CD4-positive, alpha-beta T cell treated with Interleukin-4 for 1 hour (primary cell): Measurements from ENCODE around the gene AOPEP.

Experiments
- DNase-seq, 2 donors: peaks; one replicate each; pipeline ENCODE4 v3.0.0-alpha.2; 2020 to 2022

Gene AOPEP

DNA sequence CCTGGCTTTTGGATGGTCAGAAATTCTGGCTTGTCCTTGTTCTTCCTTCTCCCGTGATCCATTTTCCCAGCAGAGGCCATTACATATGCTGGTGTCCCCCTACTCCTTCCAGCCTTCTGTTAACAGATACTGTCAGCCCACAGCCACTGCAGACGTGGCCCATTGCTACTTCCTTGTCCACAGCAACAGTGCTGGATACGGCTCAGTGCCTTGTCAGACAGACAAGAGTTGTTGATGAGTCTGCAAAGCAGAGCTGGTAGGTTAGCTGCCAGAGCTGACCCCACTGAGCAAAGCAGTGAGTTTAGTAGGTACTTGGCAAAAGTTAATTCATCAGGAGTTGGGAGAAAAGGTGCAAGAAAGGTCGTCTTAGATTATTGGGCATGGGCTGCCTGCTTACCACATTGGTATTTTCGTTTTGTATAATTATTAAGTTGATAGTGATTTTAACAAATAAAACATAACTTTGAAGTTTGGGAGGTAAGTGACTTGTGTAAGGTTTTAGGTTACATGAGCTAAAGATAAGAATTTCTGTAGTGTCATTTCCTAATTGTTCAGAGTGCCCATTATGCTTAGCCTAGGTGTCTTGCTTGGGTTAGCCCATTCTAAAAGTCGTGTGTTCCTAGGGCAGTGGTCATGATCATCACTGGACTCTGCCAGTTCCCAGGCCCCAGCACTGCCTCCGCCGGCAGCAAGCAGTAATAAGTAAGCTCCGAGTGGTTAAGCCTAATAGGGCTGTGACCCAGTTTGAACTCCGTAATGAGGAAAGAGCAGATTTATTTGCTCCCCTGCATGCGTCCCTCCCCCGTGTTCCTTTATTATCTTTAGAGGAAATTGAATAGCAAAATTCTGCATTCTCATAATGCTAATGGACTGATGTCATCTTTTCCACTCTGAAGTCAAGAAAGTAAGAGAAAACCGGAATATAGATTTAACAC, 299.0 kb downstream of the AOPEP start:
- no peak for DNase-seq

DNA sequence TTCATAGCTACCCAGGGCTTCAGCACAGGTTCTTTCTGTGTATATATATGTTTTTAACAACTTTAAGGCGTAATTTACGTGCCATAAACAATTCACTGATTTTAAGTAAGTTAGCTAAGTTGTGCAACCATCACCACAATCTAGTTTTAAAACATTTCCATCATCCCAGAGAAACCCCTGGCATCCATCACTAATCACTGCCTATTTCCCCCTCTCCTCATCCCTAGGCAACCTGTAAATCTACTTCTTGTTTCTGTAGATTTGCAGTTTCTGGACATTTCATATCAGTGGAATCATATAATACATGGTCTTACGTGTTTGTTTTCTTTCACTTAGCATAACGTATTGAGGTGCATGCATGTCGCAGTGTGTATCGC, 299.6 kb downstream of the AOPEP start:
- DNase-seq, result no peak

DNA sequence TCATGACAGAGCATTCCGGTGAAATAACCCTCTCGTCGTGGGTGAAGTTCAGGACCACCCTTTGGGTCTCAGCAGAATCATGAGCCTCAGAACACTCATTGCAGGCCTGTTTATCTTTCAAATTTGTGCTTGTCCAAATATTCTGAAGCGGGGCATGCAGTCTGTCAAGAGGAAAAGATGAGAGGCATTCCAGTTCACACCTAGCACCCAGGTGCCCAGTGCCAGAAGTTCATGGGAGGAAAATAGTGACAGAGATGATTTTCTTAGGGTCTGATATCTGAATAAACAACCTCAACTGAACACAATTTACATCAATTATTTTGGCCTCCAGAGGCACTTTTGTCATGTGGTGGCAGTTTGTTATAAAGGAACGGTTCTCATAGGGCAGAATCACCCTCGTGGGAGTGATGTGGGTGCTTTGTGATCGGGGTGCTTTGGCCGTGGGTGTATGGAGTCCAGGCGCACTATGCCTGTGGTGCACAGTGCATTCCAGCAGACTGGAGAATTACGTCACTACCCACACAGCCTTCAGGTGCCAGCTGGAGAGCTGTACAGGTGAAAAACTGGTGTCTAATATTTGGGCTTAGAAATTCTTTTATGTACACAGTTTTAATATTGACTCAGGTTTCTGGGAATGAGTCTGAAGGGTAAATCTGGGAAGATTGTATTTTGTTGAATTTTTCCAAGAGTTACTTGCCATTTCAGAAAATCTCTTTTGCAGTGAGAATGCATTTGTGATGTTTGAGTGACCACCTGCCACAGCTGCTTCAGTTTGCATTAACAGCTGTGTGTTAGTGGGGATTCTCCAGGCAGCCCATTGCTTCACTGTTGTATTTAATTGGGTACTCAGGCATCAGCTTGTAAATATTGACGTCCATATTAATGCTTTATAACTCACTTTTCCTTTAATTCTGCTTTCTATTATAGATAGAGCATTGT, 301.7 kb downstream of the AOPEP start:
- DNase-seq, result no peak

DNA sequence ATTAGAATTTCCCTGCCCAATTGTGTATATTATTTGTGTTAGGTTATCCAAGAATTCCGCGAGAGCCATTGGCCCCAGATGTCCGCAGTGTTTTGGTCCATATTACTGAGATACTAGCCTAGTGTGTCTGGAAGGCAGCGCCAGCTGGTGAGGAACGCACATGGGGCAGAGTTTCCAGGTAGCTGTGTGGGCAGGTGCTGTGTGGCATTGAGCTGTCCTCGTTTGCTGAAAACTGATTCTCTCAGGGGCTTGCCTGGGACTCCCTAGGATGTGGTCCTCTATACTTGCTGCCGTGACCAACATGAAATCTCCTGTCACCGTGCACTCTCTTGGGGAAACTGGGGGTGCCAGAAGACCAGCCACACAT, 302.3 kb downstream of the AOPEP start:
- no peak for DNase-seq

DNA sequence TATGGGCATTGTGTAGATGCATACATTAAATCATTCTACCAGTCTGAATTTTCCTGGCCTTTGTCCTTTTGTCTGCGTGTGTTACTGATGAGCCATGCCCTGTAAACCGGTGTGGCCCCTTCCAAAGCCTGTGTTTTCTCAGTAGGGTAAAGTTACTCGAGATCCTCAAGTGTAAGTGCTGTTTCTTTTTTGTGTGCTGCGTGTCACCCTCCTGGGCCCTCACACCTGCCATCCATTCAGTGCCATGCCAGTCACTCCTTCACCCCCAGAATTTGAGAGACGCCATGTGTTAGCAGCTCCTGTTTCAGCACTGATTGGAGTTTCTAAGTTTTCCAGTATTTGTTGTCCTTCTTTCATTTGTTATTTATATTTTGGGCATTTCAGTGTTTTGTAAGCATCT, 302.8 kb downstream of the AOPEP start:
- DNase-seq, result no peak

DNA sequence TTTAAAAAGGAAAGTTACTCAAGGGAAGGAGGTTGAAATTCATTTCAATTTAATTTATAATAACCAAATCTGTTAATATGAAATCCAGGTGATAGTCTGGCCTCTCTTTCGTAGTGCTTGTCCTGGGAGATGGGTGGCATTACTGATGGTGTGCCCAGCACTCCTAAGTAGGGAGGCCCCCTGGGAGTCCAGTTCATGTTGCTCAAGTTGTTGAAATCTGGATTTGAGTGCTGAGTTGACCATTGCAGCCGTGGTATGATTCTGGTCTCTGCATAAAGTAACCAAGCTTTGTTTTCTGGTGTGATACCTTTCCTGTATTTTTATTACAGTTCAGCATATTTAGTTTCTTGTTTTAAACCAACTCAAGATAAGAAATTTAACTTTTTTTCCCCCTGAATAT, 303.2 kb downstream of the AOPEP start:
- no peak for DNase-seq

DNA sequence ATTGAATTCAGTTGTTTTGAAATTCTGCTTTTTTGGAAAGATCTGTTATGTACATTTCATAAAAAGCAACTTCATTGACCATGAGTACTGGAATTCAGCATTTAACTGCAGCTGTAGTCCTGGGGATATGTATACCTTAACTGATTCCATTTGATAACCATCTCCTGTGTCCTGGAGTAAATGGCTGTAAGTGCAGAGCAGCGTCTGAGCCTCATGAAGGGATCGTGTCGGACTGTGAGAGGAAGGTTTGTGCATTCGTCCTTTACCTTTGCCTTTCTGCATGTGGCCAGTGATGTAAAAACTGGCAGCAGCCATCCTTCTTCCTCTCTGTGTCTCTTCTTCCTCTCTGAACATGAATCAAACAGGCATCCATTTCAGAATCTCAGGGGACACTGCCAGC, 303.8 kb downstream of the AOPEP start:
- no peak for DNase-seq

DNA sequence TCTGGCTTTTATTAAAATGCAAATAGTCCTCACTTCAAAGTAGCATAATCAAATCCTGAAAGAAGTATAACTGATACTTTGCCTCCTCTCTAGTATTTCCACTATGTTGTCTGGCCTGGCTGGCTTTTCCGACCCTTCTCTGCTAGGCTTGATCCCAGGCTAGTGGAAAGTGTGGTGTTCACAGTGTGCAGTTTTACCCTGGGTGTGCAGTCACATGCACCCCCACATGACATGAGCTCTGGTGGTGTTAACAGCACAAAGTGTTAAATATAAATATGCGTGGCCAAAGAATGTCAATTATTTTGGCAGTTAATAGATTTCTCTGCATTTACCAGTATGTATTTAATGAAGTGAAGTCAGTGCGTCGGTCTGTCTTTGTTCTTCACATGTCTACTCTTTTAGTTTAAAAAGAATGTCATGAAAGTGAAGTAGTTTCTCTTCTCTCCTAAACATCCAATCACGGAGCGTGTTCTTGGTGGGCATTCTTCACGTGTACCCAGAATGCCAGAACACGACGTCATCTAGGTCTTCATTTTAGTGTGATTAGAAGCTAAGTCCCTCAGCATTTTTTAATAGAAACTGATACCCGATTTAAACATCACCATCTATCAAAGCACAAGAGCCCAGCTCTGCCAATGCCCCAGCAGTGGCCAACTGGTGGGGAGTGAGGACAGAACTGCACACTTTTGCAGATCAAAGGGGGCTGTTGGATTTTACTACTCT, 304.6 kb downstream of the AOPEP start:
- no peak for DNase-seq

DNA sequence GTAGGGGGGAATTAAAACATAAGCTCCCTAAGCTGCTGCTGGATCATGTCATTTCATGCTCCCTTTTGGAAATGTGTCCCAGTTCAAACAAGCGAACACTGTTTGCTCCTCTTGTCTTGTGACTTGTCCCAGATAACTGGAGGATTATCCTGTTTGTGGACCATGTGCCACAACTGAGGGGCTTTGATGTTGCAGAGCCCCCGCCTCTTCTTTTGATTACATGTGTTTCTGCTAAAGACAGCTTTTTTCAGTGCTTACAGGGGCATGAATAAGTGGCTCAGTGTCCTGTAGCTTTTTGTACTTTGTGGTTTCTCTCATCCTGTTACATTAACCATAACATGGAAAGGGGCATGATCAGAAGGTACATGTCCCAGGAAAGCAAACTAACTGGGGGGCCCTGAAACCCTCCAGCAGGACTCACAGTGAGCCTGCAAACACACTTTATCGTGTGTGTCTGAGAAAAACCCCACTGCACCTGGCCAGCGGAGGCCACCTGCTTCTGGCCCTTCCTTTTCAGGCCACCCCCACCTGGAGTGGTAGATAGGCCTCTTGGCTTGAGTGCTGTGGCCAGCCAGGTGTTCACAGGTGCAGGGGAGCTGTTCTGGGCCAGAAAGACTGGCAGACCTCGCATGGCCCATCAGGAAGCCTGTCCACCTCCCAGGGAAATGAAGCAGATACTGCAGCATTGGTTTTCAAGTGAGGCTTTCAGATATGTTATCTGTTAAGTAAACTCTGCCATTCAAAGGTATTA, 305.4 kb downstream of the AOPEP start:
- no peak for DNase-seq

DNA sequence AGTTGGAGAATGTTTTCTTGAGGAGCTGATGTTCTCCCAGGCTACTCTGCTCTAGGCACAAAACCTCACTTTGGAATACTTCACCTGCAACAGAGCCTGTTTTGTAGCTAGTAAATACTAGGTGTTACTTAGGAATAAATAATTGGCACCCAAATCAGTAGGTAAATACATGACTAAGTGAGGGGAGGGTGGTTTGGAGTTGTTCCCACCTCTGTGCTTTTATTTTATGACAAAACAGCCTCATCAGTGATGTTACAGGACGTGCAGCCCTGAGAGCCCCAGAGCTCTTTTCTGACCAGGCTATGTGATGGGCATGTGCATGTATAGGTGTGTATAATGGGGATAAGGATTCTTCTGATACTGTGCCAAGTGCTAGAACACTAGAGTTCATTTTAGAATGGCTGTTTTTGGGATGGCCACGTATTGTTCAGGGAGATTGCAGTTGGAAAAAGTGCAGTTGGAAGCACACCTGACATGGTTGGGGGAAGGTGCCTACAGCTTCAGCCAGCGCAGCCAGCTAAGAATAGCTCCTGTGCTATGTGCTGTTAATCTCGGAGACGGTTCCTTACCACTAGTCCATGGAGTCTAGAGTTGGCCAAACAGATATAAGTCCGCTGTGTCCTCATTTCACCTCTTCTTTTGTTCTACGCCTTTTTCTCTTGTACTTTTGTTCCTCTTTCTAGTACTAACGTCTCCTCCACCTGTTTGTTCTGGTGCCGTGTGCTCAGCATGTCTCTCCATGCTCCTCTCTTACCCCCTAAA, 306.3 kb downstream of the AOPEP start:
- DNase-seq, result no peak

DNA sequence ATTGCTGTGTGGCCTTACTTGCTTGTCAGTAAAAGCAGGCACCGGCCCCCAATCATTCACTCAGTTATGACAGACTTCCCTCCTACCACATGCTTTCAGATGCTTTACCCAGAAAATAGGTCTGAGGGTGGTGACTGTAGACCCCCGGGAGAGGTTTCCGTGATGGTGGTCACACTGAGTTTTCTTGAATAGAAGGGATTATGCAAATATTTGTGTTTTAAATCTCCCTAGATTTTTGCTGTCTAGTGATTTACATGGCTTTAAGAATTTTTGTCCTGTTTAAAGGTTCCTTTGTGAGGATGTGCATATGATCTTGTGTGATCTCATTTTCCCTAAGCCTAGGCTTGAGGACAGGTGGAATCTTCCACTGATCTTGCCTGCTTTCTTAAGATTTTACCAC, 309.3 kb downstream of the AOPEP start:
- DNase-seq, result no peak

DNA sequence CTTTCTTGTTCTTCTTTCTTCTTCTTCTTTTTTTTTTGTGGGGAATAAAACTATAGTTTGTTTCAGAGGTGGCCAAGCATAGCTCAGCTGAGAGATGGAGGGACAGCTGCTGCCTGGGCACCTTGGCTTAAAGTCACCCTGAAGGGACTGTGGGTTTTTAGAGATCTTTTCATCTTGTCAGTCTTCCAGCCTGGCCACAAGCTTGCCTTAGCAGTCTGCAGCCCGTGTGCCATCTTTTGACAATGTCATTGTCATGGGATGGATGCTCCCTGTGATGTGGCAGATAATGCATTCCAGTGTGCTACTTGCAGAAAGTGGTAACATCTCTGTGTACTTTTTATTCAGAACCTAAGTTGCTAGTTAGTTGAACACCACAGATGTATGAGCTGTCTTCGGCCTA, 310.2 kb downstream of the AOPEP start:
- no peak for DNase-seq

DNA sequence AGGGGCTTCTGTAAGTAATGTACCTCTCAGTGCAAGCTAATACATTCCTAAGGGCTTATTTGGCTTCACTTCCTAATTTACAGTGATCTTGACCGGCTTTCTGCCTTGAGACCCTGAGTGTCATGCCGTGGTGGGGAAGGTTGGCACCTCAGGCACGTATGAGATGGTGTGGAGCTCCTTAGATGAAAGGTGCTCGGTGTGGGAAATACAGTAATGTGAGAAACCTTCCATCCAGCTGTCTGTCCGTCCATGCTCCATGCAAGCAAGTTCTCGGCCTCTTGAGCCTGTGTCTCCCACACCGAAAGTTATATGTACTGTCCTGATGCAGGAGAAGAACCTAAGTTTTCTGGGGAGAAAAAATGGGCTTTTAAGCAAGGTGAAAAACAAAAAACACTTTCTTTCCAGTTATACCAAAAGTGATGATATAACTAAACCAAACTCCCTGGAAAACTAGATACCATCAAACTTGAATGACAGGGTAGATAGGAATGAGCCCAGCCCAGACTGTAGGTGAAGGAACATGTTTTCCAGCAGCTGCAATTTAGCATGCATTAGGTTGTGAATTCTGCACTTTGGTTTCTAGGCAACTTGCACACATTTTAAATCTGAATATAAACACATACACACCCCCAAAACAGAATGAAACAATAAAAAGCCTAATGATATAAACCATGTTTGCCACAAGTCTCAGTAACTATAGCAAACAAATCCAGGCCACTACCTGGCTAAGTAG, 311.5 kb downstream of the AOPEP start:
- DNase-seq, result no peak

DNA sequence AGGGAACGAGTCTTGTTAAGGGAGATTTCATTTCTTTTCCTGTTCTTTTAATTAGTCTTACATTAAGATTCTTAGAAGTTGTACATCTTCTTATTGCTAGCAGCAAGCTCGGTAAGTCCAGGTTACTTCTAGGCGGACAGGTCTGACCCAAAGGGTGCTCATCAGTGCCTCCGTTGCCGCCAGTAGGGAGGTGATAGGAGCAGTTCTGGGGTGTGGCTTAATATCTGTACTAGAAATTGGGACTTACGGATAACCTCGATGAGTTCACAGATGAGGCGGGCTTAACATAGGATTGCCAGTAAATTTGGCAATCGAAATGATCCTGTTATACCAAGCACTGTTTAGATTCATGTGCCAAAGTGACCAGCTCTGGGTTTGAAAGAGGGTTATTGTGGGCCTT, 312.2 kb downstream of the AOPEP start:
- no peak for DNase-seq

DNA sequence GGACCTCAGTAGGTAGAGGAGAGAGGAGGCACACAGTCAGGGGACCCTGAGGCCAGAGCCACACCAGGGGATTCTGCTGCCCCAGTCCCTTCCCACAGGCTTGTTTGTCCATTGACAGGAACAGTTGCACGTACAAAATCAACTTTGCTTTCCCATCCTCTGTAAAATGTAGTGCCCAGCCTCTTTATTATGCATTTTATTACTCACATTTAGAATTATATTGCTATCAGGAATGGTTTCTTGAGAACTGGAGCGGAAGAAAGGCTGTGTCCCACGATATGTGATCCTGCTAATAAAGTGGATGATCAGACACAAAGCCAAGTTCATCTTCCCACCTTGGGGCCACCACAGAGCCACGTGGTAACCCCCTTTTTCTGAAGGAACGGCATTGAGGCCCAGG, 313.6 kb downstream of the AOPEP start:
- no peak for DNase-seq

DNA sequence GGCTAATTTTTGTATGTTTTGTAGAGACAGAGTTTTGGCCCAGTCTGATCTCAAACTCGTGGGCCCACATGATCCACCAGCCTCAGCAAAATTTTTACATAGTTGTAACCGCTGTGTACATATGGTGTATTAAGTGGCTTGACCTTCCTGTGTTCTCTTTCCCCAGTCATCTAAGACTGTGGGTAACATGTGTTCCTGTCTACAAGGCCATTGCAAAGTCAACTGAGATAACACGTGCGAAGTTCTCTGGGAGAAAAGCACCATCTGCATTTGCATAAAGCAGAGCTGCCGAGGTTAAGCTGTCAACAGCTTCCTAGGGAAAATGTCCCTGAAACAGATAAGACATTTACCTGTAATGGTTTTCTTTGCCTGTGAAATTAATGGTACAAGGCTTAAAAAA, 317.3 kb downstream of the AOPEP start:
- no peak for DNase-seq

DNA sequence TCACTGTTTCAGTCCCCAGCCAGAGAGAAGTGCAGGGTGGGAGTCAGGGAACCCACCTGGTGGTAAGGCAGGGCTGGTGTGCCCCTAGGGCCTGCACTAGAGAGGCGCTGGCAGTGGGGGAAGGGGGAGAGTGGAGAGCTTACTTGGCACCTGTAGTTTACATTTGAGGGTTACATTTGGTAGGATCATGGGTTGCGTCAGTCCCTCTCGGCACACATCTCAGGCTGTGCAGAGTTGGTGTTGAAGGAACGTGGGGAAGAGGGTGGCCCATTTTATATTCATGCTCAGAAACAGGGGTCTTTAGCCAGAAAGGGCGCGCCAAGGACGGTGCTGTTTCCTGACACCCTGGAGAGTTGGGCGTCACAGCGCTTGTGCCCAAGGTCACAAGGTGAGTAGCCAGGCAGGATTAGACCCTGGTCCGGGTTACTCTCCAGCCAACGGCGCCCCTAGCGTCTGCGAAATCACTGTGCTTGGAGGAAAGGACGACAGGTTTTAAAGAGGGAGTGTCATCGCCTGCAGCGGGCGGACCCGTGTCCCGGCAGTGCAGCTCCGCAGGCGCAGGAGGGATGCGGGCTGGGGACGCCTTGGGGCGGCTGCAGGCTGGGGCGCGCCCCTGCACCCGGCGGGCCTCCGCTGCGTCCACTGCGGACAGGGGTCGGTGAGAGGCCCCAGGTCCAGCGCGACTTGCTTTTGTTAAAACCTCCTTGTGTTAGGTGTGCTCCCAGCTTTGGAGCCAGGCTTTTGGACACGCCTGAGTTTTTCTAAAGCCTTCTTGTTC, 318.4 kb downstream of the AOPEP start:
- no peak for DNase-seq

DNA sequence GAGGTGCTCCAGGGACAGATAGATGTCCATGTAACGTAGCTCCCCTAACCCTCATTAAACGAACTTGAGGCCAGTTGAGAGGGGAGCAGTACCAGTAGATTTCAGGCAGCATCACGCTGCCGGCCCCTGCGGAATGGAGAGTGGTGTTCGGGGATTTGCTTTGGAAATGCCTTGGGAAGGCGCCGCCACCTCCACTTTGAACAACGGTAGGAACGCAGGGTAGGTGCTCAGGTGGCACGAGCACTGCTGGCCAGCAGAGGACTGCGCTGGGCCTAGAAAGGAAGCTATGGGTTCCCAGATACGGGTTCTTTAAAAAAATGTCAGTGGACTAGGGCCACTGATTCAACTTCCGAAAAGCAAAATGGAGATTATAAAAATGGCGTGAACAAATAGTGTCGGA, 319.3 kb downstream of the AOPEP start:
- no peak for DNase-seq

DNA sequence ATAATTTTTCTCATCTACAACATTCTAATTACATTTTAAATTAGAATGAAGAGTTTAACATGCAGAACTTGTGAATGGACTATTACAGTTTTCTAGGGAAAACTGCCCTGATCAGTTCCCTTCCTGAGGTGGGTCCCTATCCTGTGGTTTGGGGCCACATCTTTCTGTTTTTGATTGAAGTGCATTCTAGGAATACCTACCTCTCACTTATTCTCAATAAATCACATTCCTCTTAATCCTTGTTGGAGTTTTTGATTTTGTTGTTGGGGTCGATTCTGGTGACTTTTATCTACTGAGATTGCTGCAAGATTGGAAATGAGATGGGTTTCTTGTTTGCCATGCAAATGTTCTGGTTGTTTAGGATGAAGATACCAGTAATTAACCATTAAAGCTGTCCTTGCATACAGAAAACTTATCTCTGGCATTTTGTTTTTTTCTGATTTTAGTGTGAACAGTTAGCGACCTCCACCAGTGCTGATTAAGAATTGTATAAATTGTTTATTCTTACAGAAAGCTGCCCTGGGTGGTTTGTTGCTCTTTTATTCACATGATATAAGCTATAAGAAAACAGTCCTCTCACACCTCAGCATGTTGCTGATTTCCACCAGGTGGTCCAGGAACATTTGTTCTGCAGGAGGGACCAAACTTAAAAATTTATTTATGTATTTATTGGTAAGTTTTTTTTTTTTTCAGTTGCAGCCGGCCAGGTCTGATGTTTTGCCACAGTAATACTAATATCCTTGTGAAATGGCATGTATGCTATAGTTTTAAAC, 321.1 kb downstream of the AOPEP start:
- no peak for DNase-seq
